ENCODE measurements around the gene MYLK.
"Not testable (repeated sequence)": the region's sequence is repeated elsewhere in the genome, so short reads cannot be mapped to it uniquely, and the experiment has no call there.

MYLK gene

DNA sequence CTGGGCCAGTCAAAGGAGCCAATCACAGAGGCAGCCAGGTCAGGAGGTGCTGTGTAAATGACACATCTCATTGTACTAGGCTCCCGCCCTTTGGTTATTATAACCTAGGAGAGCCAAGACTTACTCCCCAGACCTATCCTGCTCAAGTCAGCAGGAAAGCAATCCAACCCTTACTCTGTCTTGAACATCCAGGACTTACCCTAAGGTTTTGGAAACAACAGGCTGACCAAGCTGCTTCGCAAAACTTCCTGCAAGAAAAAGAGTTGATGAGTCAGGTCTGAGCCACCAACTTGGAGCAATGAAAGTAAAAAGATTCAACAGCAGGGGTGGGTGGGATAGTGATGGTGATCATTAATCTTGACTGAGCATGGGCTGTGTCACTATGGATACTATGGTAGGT is 144.4 kb downstream of the MYLK start:
- no peak for DNase-seq

- DNase-seq = no peak
These were observed 145.0 kb downstream of the MYLK start for GRCh38 chr3:123739106-123739505.

GRCh38 chr3:123738522-123738921 is 145.6 kb downstream of the MYLK start:
- DNase-seq = not testable (repeated sequence)

DNA sequence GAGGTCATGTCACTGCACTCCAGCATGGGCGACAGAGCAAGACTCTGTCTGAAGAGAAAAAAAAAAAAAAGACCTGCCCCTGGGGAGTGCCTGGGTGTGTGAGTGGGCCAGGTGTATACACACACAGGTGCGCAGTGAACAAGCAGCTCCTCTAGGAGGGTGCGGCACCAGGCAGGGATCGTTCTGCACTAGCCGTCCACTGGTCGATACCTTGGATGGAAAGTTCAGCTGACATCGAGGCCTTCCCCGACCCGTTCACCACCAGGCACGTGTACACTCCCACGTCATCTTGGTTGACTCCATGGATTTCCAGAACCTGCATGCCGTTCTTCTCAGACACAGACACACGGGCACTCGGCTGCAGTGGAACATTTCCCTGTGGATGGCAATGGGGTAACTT is 147.0 kb downstream of the MYLK start:
- no peak for DNase-seq

- DNase-seq = no peak
These were observed 148.7 kb downstream of the MYLK start for GRCh38 chr3:123735456-123735855.

GRCh38 chr3:123734527-123734902 is 149.6 kb downstream of the MYLK start:
- no peak for DNase-seq

DNA sequence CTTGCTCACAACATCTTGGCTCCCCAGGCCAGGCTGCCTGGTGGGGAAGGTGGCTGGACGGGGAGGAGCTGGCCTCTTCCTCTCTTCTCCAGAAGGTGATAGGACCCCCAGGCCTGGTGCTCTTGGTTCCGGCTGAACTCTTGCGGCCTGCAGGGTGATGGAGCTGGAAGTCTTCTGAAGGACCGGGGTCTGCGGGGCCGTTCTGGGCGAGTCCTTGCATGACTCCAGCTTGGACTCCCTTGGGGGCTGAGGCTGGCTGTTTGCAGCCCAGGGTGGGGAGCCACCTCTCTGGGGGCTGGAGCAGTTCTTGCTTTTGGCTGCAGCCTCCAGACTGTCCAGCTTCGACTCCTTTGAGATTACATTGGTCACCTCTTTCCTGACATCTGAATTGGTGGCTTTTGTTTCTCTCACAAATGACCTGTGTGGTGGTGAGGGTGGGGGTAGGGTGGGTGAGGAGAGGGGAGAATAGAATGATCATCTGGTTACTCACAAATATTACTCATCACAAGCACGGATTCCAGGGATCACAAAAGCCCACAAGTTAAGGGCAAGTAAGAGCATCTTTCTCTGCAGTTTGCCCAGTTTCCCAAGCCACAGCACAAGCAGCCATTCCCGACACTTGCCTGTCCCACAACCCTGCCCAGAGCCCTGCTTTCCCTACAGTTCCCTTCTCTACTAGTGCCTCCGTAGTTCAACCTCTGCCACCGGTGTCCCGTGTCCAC is 150.2 kb downstream of the MYLK start:
- no peak for DNase-seq

GRCh38 chr3:123733341-123733740 is 150.8 kb downstream of the MYLK start:
- DNase-seq = no peak

GRCh38 chr3:123732447-123732846 is 151.7 kb downstream of the MYLK start:
- no peak for DNase-seq

DNA sequence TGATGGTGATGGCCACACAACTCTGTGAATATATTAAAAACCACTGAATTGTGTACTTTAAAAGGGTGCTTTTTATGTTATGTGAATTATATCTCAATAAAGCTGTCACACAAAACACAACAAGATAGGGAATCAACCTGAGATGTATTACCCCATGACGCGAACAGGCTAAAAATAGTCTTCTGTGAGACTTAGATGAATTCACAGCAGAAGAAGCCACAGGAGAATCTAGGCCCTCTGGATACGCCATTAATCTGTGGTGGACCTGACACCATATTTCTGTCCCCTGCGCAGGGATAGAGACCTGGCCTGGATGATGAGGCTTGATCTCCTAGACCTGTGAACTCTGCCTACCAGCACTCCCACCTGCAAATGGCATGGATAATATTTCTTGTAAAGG is 153.3 kb downstream of the MYLK start:
- no peak for DNase-seq

DNA sequence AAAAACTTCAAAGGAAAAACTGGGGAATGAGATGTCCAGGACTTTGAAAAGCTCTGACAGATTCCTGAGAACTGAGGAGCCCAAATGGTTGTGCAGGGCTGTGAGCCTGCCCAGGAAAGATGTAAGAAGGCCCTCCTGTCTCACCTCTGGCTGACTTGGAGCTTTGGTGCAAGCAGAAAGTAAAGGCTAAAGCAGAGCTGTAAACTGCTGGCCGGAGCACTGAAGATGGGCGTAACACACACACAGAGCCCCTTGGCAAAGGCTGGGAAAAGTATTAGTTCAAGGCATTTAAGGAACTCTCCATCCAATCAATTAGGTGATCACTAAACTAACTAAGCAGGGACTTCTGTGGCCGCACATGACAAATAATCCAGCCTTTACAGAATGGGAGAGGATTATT is 155.1 kb downstream of the MYLK start:
- no peak for DNase-seq

DNA sequence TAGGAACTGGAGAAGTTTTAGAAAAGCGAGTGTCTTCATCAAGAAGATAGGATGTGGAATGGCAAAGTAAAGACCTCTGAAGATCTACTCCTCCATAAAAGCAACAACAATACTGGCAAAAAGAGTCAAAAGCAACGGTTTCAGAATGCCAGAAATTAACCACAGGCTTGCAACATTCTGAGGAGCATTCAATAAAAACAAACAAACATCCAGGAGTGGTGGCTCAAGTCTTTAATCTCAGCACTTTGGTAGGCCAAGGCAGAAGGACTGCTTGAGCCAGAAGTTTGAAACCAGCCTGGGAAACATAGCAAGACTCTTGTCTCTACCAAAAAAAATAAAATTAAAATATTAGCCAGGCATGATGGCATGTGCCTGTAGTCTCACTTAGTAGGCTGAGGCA is 156.1 kb downstream of the MYLK start:
- DNase-seq = no peak

- DNase-seq = no peak
These were observed 158.3 kb downstream of the MYLK start for GRCh38 chr3:123725652-123726400.

DNA sequence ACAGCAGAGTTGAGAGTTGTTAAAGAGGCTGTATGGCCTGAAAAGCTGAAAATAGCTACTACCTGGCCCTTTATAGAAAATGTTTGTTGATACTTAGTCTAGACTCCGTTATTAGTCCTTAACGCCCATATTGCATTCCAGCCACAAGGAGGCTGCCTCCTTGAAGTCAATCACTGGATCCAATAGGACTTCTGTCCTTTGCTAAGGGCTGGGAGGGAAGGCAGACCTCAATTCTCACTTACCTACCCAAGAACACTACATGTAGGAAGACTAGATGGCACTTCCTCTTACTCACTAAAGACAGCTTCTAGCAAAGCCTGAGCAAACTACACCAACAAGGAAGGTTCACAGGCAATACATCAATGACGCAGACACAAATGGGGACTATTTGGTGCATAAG is 159.8 kb downstream of the MYLK start:
- DNase-seq = no peak

GRCh38 chr3:123723522-123724168 is 160.5 kb downstream of the MYLK start:
- DNase-seq = no peak

DNA sequence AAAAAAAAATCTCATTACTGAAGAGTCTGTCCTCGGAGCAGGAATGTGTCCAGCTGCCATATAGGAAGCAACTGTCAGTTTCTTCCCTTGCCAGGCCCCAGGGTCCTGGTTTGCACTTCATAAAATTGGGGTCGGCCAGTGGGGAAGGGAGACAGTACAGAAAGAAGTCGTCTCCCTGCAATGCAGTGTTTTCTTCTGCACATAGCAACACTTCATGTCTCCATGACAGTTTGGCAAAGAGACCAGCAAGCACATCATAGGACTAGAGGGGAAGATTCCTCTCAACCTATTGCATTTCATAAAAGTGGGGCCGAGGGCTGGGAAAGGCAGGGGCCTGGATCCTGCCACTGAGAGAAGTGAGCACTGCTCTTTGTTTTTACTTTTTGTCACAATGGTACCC is 161.1 kb downstream of the MYLK start:
- DNase-seq = no peak

- DNase-seq = no peak
These were observed 161.7 kb downstream of the MYLK start for GRCh38 chr3:123722456-123722855.

DNA sequence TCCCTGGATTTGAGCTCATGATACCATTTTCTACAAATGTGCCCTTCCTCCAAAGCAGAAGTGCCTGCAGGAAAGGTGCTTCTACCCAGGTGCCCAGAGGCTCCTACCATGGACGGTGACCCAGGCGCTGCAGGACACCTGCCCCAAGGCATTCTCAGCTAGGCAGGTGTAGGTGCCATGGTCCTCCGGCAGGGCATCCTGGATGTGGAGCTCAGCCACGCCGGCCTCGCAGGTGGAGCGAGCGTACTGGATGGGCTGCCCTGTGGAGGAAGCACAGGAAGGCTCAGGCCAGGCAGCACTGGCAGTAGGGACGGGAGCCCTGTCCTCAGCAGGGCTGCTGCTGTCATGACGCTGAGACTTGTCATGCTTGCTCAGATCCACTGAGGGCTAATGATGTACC is 162.1 kb downstream of the MYLK start:
- DNase-seq = no peak

DNA sequence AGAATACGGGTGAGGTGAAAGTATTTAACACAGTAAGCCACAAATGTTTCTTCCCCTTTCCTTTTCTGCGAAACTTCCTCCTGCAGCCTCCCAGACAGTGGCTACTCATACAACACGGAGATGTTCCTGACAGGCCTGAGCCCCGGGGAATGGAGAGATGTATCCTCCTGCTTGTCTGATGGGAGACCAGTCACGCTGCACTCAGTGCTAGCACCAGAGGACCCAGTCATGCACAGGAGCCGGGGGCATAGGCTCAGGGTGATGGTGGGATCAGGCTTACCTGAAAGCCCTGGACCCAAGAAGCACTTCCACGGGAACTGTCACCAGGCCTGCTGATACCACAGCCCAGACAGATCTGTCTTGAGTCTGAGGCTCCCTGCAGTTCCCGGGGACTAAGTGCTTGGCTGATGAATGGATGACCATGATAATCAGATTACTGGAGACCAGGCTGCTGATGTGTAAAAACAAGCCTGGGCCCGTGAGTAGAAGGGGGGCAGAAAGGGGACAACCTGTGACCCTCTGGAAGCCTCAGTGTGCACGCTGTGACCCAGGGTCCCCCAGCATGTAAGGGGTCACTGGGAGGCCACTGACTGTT is 162.9 kb downstream of the MYLK start:
- not testable (repeated sequence) for DNase-seq

- DNase-seq = no peak
These were observed 163.5 kb downstream of the MYLK start for GRCh38 chr3:123720638-123721037.

DNA sequence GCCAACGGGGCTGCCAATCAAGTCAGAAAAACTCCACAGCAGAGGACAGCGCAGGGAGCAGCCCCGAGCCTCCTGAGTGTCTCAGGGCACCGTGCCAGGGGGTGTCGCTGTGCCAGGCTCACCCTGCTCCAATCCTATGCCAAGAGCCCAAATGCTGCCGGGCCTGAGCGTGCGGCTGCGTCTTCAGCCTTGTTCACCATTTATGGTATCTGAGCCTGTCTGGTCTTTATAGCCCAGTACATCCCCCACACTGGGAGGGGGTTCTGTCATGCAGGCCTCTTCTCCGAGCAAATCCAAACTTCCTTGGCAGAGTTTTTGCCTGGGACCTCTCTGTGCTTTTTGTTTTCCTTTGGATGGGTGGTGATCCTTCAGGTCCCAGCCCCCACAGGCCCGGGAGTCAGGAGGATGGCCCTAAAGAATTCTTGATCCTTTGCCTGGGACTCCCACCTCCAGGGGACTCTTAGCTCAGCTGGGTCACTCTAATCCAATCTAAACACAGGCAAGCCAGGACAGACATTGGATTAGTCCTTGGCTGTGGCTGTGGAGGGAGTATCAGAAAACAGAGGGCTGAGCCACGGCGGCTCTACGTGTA is 164.2 kb downstream of the MYLK start:
- DNase-seq = no peak

- DNase-seq = peak; percentile 38
These were observed 164.9 kb downstream of the MYLK start for GRCh38 chr3:123719061-123719756.

DNA sequence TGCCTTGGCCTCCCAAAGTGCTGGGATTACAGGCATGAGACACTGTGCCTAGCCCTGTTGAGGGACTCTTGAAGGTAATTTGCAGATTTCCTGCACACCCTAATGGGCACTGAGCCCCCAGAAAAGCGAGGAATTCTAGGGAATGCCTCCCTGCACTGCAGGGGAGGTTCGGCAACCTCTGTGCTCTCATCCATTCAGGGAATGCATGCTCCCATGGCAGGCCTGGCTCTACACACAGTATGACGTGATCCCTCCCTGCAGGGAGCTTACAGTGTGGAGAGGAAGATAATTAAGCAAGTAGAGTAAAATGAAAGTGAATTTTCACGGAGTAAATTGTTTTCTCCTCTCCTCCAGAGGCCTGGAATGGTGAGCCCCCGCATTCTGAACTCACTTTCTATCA is 166.0 kb downstream of the MYLK start:
- DNase-seq = no peak

Measured in activated CD4-positive, CD25-positive, alpha-beta regulatory T cell treated with anti-CD3 and anti-CD28 coated beads, Interleukin-2, amount 50 U/mL, for 72 hours (primary cell).